Trophoblast cell (in vitro differentiated cells and primary cell): ENCODE measurements around the gene EYS.
A peak's percentile ranks its signal among the peaks of the same experiment; 100 is the strongest.

Experiments
- DNase-seq, 2 donors: peaks; one replicate each; pipeline ENCODE4 v3.0.0-alpha.2; 2016
- H2AFZ ChIP-seq: 2 replicates; pipeline ENCODE4 v1.6.1; 2013; ENCODE audit warnings: low read length, moderate library complexity, mild to moderate bottlenecking; ENCODE audit not compliant: insufficient read depth, poor library complexity
- H2AK5ac ChIP-seq: 2 replicates; pipeline ENCODE4 v1.6.1; 2013; ENCODE audit warnings: mild to moderate bottlenecking, low read length
- H2BK120ac ChIP-seq: 2 replicates; pipeline ENCODE4 v1.6.1; 2013; ENCODE audit warnings: low read length, mild to moderate bottlenecking, moderate library complexity; ENCODE audit not compliant: insufficient read depth, poor library complexity
- H2BK12ac ChIP-seq: 2 replicates; pipeline ENCODE4 v1.6.1; 2013; ENCODE audit warnings: mild to moderate bottlenecking, low read length, moderate library complexity
- H2BK5ac ChIP-seq: 2 replicates; pipeline ENCODE4 v1.6.1; 2013; ENCODE audit warnings: low read length, low read depth, moderate library complexity, mild to moderate bottlenecking; ENCODE audit not compliant: poor library complexity
- H3K14ac ChIP-seq: 2 replicates; pipeline ENCODE4 v1.6.1; 2013; ENCODE audit warnings: mild to moderate bottlenecking, low read length
- H3K18ac ChIP-seq: 2 replicates; pipeline ENCODE4 v1.6.1; 2013; ENCODE audit warnings: mild to moderate bottlenecking, low read length
- H3K23ac ChIP-seq: 2 replicates; pipeline ENCODE4 v1.6.1; 2013; ENCODE audit warnings: low read length
- H3K27ac ChIP-seq: 2 replicates; pipeline ENCODE4 v1.5.1; 2013; ENCODE audit warnings: low read depth, mild to moderate bottlenecking, inconsistent platforms, low read length, moderate library complexity
- H3K27me3 ChIP-seq: 2 replicates; pipeline ENCODE4 v1.6.1; 2013; ENCODE audit warnings: inconsistent platforms, mild to moderate bottlenecking, low read length, moderate library complexity; ENCODE audit not compliant: insufficient read depth
- H3K36me3 ChIP-seq, 2 experiments: 1 replicate in 1 of 2; 2 replicates in 1 of 2; pipeline ENCODE4 v1.6.1; 2013; ENCODE audit warnings: low read length in 2 of 2, mild to moderate bottlenecking in 2 of 2, moderate library complexity in 1 of 2; ENCODE audit not compliant: insufficient read depth in 2 of 2, control insufficient read depth in 1 of 2
- H3K4ac ChIP-seq: 2 replicates; pipeline ENCODE4 v1.6.1; 2013; ENCODE audit warnings: low read depth, mild to moderate bottlenecking, low read length, moderate library complexity
- H3K4me1 ChIP-seq, 2 experiments: 1 replicate in 1 of 2; 2 replicates in 1 of 2; pipeline ENCODE4 v1.6.1; 2013; ENCODE audit warnings: low read length in 2 of 2, mild to moderate bottlenecking in 2 of 2, moderate library complexity in 1 of 2; ENCODE audit not compliant: insufficient read depth in 2 of 2, control insufficient read depth in 1 of 2
- H3K4me2 ChIP-seq: 2 replicates; pipeline ENCODE4 v1.6.1; 2013; ENCODE audit warnings: inconsistent platforms, mild to moderate bottlenecking, low read length, moderate library complexity
- H3K4me3 ChIP-seq: 2 replicates; pipeline ENCODE4 v1.5.1; 2013; ENCODE audit warnings: mild to moderate bottlenecking, low read depth, low read length, inconsistent platforms
- H3K79me1 ChIP-seq: one replicate; pipeline ENCODE4 v1.6.1; 2013; ENCODE audit warnings: low read length
- H3K79me2 ChIP-seq: 2 replicates; pipeline ENCODE4 v1.6.1; 2013; ENCODE audit warnings: low read length, mild to moderate bottlenecking; ENCODE audit not compliant: control insufficient read depth, insufficient read depth, poor library complexity
- H3K9ac ChIP-seq: 2 replicates; pipeline ENCODE4 v1.6.1; 2013; ENCODE audit warnings: mild to moderate bottlenecking, low read length
- H3K9me3 ChIP-seq: 2 replicates; pipeline ENCODE4 v1.6.1; 2013; ENCODE audit warnings: low read depth, mild to moderate bottlenecking, control low read depth, inconsistent platforms, low read length; ENCODE audit not compliant: insufficient read depth
- H4K12ac ChIP-seq: 2 replicates; pipeline ENCODE4 v1.6.1; 2013; ENCODE audit warnings: low read depth, mild to moderate bottlenecking, low read length, moderate library complexity
- H4K8ac ChIP-seq: 2 replicates; pipeline ENCODE4 v1.6.1; 2013; ENCODE audit warnings: low read depth, mild to moderate bottlenecking, low read length, moderate library complexity
- H4K91ac ChIP-seq: one replicate; pipeline ENCODE4 v1.6.1; 2013; ENCODE audit warnings: low read depth, mild to moderate bottlenecking, low read length, moderate library complexity
- WGBS: extraction: QIAGEN DNeasy Blood & Tissue Kit; methylation state at CpG from one replicate; pipeline ENCODE4 v1.1.7; 2013; ENCODE audit warnings: missing lambda C conversion rate; ENCODE audit not compliant: insufficient read length, insufficient coverage; ENCODE audit errors: extremely low coverage; 5-methylcytosine and 5-hydroxymethylcytosine counted together

EYS gene

GRCh38 chr6:64335195-64335594 is 1371.8 kb downstream of the EYS start:
- Histone ChIP-seq H3K79me1 (peaks cover 5% of the 10 kb centered on the region), H4K12ac (no peak overlapping the region), H2AFZ (no peak overlapping the region)

GRCh38 chr6:64334636-64335035 is 1372.4 kb downstream of the EYS start:
- H3K36me3 ChIP-seq: no peaks in the 10 kb centered on the region
- no peak for DNase-seq
- H2BK5ac ChIP-seq: no peak overlapping the region
- H3K14ac ChIP-seq: no peak overlapping the region
- H3K4ac ChIP-seq: no peak overlapping the region
- H3K4me2 ChIP-seq: no peak overlapping the region
- no peak overlapping the region for H4K12ac ChIP-seq
- H2AK5ac ChIP-seq: no peak overlapping the region
- H2BK120ac ChIP-seq: peak overlapping the region; percentile 80
- no peaks in the 10 kb centered on the region for H3K79me2 ChIP-seq
- no CpG with 5 or more reads among the region's 1 CpG for WGBS
- no peak overlapping the region for H3K4me3 ChIP-seq
- H4K8ac ChIP-seq: no peak overlapping the region
- H2AFZ ChIP-seq: no peak overlapping the region
- no peak overlapping the region for H3K18ac ChIP-seq
- peak overlapping the region; percentile 30 for H2BK12ac ChIP-seq
- H3K4me1 ChIP-seq: peaks cover 0 to 4% of the 10 kb centered on the region in 2 experiments
- no peaks in the 10 kb centered on the region for H3K9me3 ChIP-seq
- H3K23ac ChIP-seq: no peak overlapping the region
- H3K9ac ChIP-seq: no peak overlapping the region
- H3K27ac ChIP-seq: peak overlapping the region; percentile 62
- peaks cover 5% of the 10 kb centered on the region for H3K79me1 ChIP-seq
- no peaks in the 10 kb centered on the region for H3K27me3 ChIP-seq
- H4K91ac ChIP-seq: peak overlapping the region; percentile 35

More at GRCh38 chr6:64335195-64335594, 1371.8 kb downstream of the EYS start:
- no peak overlapping the region for H2BK12ac ChIP-seq
- H4K91ac ChIP-seq: no peak overlapping the region
- H3K36me3 ChIP-seq: no peaks in the 10 kb centered on the region
- no peak overlapping the region for H2AK5ac ChIP-seq
- DNase-seq: peak in 1 of 2 donors; percentile 50
- no peaks in the 10 kb centered on the region for H3K27me3 ChIP-seq
- H3K4me2 ChIP-seq: peak overlapping the region; percentile 23
- H3K4me1 ChIP-seq: peaks cover 0 to 4% of the 10 kb centered on the region in 2 experiments
- peak overlapping the region; percentile 76 for H3K27ac ChIP-seq
- H3K4ac ChIP-seq: no peak overlapping the region
- peak overlapping the region; percentile 40 for H2BK5ac ChIP-seq
- no peak overlapping the region for H3K9ac ChIP-seq
- no peak overlapping the region for H3K23ac ChIP-seq
- no peak overlapping the region for H3K4me3 ChIP-seq
- WGBS: no CpG with 5 or more reads among the region's 8 CpGs
- no peaks in the 10 kb centered on the region for H3K79me2 ChIP-seq
- no peak overlapping the region for H3K14ac ChIP-seq
- H2BK120ac ChIP-seq: no peak overlapping the region
- no peak overlapping the region for H3K18ac ChIP-seq
- H3K9me3 ChIP-seq: no peaks in the 10 kb centered on the region
- no peak overlapping the region for H4K8ac ChIP-seq

DNA sequence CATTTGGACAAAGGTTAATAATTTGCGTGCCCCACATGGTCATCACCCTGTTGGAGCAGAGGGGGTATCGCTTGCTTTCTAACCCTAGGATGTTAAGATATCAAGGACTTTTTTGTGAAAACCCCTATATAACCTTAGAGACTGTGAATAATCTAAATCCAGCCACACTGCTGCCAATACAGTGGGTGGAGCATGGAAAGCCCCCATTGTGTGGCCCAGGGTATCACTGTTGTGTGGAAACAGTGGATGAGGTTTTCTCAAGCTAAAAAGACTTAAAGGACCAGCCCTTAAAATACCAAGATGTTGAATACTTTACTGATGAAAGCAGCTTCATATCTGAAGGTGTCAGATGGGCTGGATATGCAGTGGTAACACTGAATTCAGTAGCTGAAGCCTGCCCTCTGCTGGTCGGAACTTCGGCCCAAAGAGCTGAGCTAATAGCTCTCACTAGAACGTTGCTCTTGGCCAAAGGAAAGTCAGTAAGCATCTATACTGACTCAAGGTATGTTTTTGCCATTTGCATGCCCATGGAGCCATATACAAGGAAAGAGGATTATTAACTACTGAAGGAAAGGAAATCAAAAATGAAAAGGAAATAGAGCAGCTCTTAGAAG is 1376.2 kb downstream of the EYS start:
- no peak overlapping the region for H4K8ac ChIP-seq
- no peak overlapping the region for H3K27ac ChIP-seq
- H2BK12ac ChIP-seq: no peak overlapping the region
- H3K79me2 ChIP-seq: no peaks in the 10 kb centered on the region
- peaks cover 5% of the 10 kb centered on the region for H3K79me1 ChIP-seq
- no peak overlapping the region for H2AK5ac ChIP-seq
- no peak overlapping the region for H2BK5ac ChIP-seq
- no peak overlapping the region for H3K4ac ChIP-seq
- no peak overlapping the region for H3K23ac ChIP-seq
- H4K91ac ChIP-seq: no peak overlapping the region
- no peak overlapping the region for H4K12ac ChIP-seq
- H3K18ac ChIP-seq: no peak overlapping the region
- H3K9ac ChIP-seq: no peak overlapping the region
- H3K4me3 ChIP-seq: no peak overlapping the region
- H3K4me1 ChIP-seq: peaks cover 0 to 4% of the 10 kb centered on the region in 2 experiments
- no peak overlapping the region for H3K14ac ChIP-seq
- H3K9me3 ChIP-seq: peaks cover 7% of the 10 kb centered on the region
- H3K27me3 ChIP-seq: no peaks in the 10 kb centered on the region
- DNase-seq: peak; percentile 45 to 84
- H3K4me2 ChIP-seq: no peak overlapping the region
- H3K36me3 ChIP-seq: peaks cover 3 to 4% of the 10 kb centered on the region in 2 experiments
- H2AFZ ChIP-seq: no peak overlapping the region
- H2BK120ac ChIP-seq: no peak overlapping the region
- no CpG with 5 or more reads among the region's 5 CpGs for WGBS

- no peaks in the 10 kb centered on the region for H3K27me3 ChIP-seq
- no peak for DNase-seq
- no peak overlapping the region for H3K27ac ChIP-seq
- H3K36me3 ChIP-seq: peaks cover 3 to 4% of the 10 kb centered on the region in 2 experiments
- H3K23ac ChIP-seq: no peak overlapping the region
- H3K4me2 ChIP-seq: no peak overlapping the region
- H3K4me3 ChIP-seq: peak overlapping the region; percentile 55
- H3K79me2 ChIP-seq: no peaks in the 10 kb centered on the region
- no peak overlapping the region for H3K4ac ChIP-seq
- H3K18ac ChIP-seq: no peak overlapping the region
- peaks cover 7% of the 10 kb centered on the region for H3K9me3 ChIP-seq
- no peak overlapping the region for H2AK5ac ChIP-seq
- H3K4me1 ChIP-seq: peaks cover 0 to 3% of the 10 kb centered on the region in 2 experiments
- H3K14ac ChIP-seq: no peak overlapping the region
- no peak overlapping the region for H2BK120ac ChIP-seq
- no CpG with 5 or more reads among the region's 8 CpGs for WGBS
- H3K9ac ChIP-seq: no peak overlapping the region
- H2BK12ac ChIP-seq: no peak overlapping the region
- no peak overlapping the region for H4K91ac ChIP-seq
- H3K79me1 ChIP-seq: no peaks in the 10 kb centered on the region
- H2BK5ac ChIP-seq: no peak overlapping the region
- H4K12ac ChIP-seq: no peak overlapping the region
- no peak overlapping the region for H2AFZ ChIP-seq
- no peak overlapping the region for H4K8ac ChIP-seq
These were observed 1380.1 kb downstream of the EYS start for GRCh38 chr6:64326939-64327338.
